ENCODE data around the gene OR4D1. TPM values are rescaled to one million over a fixed set of nuclear protein-coding genes. Genes with fewer than 3 reads are reported as not detected.

OR4D1 gene
- total RNA-seq, 2 donors from 2014 or later: not detected

DNA sequence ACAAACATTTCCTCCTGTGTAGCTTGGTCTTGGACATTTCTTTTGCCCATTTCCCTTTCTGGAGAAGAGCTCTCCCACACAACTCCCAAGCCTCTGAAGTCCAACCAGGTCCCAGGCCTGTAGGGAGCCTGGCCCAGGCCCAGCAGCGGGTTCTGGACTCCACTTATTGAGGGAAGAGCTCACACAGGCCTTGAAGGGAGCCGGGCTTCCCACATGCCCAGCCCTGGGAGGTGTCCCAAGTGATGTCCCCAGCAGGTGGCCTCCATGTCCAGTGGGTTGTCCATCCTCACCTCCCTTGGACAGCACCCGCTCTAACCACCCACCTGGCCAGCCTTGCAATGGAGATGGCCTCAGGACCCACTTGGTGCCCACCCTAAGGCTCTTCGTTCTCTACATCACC lies 38.4 kb downstream of the OR4D1 start:
- no peak for ATAC-seq (ENCODE audit: insufficient number of reproducible peaks, low FRiP score, low read depth)
- H3K27me3 ChIP-seq (replicated peaks; ENCODE audit: insufficient read depth): no peaks in the 10 kb centered on the region
- TF ChIP-seq, protein P1, sequence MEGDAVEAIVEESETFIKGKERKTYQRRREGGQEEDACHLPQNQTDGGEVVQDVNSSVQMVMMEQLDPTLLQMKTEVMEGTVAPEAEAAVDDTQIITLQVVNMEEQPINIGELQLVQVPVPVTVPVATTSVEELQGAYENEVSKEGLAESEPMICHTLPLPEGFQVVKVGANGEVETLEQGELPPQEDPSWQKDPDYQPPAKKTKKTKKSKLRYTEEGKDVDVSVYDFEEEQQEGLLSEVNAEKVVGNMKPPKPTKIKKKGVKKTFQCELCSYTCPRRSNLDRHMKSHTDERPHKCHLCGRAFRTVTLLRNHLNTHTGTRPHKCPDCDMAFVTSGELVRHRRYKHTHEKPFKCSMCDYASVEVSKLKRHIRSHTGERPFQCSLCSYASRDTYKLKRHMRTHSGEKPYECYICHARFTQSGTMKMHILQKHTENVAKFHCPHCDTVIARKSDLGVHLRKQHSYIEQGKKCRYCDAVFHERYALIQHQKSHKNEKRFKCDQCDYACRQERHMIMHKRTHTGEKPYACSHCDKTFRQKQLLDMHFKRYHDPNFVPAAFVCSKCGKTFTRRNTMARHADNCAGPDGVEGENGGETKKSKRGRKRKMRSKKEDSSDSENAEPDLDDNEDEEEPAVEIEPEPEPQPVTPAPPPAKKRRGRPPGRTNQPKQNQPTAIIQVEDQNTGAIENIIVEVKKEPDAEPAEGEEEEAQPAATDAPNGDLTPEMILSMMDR (IDR thresholded peaks at IDR 0.05): no peak
- H3K27ac ChIP-seq: no peak overlapping the region
- no peaks in the 10 kb centered on the region for H3K9me3 ChIP-seq
- H3K4me1 ChIP-seq (ENCODE audit: control insufficient read depth in 1 of 2, low read depth in 2 of 2): no peaks in the 10 kb centered on the region
- H3K36me3 ChIP-seq: no peaks in the 10 kb centered on the region
- DNase-seq (ENCODE audit: low spot score): no peak
- H3K4me3 ChIP-seq: no peak overlapping the region

DNA sequence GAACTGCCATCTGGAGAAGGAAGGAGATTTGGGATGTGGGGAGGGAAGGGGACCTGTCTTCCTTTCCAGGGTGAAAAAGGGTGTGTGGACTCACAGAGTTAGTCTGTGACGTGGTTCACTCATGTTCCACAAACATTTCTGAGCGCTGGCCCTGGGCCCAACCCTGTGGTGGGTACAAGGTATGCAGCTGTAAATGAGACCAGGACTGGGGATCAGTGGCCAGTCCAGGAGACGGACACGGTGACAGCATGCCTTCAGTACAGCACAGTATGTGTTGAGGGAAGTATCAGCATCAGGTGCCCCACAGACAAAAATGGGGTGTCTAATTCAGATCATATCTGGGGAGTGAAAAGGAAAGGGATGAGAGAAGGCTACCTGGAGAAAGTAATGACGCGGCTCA lies 38.9 kb downstream of the OR4D1 start:
- Histone ChIP-seq H3K4me3 (no peak overlapping the region), H3K36me3 (no peaks in the 10 kb centered on the region), H3K27ac (no peak overlapping the region), H3K4me1 (ENCODE audit: control insufficient read depth in 1 of 2, low read depth in 2 of 2) (no peaks in the 10 kb centered on the region), H3K9me3 (no peaks in the 10 kb centered on the region), H3K27me3 (replicated peaks; ENCODE audit: insufficient read depth) (no peaks in the 10 kb centered on the region)
- TF ChIP-seq, protein P1 (IDR thresholded peaks at IDR 0.05): no peak
- no peak for ATAC-seq (ENCODE audit: insufficient number of reproducible peaks, low FRiP score, low read depth)
- no peak for DNase-seq (ENCODE audit: low spot score)

DNA sequence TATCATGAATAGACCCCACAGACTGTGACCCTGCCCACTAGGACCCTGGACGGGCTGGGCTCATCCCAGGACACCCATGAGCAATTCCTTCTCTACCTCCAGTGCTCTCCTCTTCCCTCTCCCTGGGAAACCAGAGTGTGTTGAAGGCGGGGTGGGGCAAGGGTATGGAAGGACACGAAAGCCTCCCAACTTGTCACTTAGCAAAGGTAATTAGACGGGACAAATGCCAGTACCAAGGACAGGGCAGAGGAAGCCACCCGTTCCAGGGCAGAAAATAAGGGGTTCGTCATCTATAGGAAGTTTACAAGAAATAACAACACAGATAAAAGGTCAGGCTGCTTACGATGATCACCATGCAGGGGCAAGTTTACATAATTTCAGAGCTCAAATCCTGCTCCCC lies 39.5 kb downstream of the OR4D1 start:
- TF ChIP-seq, protein P1 (IDR thresholded peaks at IDR 0.05): no peak
- no peaks in the 10 kb centered on the region for H3K4me1 ChIP-seq (ENCODE audit: control insufficient read depth in 1 of 2, low read depth in 2 of 2)
- H3K9me3 ChIP-seq: no peaks in the 10 kb centered on the region
- H3K27me3 ChIP-seq (replicated peaks; ENCODE audit: insufficient read depth): no peaks in the 10 kb centered on the region
- ATAC-seq (ENCODE audit: insufficient number of reproducible peaks, low FRiP score, low read depth) (no peak), DNase-seq (ENCODE audit: low spot score) (no peak)
- no peak overlapping the region for H3K27ac ChIP-seq
- H3K4me3 ChIP-seq: no peak overlapping the region
- H3K36me3 ChIP-seq: no peaks in the 10 kb centered on the region

DNA sequence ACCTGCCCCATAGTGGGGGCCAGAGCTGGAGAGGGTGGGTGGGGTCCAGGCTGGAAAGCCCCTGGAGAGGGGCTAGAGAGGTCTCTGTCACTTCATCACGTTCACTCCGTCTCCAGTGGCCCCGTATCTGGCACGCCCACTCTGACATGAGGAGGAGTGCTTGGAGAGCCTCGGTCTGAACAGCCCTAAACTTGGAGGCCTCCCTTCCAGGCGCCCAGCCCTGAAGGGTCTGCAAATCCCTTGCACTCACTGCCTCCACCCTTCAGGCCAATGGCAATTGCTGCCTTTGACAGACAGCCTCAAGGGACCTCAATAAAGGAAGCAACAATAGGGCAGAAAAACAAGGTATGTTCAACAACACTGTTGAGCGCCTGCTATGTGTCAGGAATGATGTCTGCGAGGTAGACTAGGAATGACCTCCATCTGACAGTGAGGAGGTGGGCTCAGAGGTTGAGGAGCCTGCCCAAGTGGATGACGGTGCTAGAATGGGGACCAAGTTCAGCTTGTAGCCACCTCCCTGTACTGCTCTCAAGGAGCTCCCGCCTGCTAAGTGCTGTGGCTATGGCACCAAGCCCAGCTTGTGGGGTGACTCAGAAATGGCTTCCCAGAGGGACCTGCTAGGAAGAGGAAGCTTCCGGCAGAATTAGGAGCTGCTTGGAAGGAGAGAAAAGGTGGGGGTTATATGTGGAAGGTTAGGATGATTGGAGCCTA lies 41.4 kb downstream of the OR4D1 start:
- DNase-seq (ENCODE audit: low spot score) (no peak), ATAC-seq (ENCODE audit: insufficient number of reproducible peaks, low FRiP score, low read depth) (no peak)
- Histone ChIP-seq H3K4me3 (no peak overlapping the region), H3K27ac (no peak overlapping the region), H3K4me1 (ENCODE audit: control insufficient read depth in 1 of 2, low read depth in 2 of 2) (no peaks in the 10 kb centered on the region), H3K9me3 (no peaks in the 10 kb centered on the region), H3K27me3 (replicated peaks; ENCODE audit: insufficient read depth) (no peaks in the 10 kb centered on the region), H3K36me3 (no peaks in the 10 kb centered on the region)
- TF ChIP-seq, protein P1 (IDR thresholded peaks at IDR 0.05): no peak

DNA sequence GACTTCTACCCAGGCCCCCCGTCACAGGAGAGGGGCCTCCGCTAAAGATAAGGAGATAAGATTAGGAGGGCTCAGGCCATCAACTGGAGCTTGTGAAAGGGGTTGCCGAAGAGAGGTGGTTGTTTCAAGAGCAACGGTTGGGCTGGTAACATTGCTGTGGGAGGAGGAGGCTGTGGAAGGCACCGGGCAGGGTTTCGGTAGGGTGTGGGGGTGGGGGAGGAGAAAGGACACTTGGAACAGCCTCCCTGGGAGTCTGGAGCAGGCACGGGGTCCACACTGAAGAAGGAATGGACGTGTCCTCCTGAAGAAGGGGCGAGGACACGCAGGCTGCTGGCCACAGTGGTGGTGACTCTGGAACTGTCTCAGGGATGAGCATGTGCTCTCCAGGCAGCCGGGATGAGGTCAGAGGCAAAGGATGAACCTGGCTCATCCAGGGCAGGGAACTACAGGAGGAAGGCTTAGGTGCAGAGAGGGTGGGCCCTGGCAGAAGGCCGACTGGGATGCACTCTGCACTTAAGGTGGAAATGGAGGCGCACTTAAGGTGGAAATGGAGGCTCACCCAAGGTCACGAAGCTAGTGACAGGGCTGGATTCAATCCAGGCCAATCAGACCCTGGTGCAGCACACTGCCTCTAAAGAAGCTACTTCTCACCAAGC lies 43.2 kb downstream of the OR4D1 start:
- ATAC-seq (ENCODE audit: insufficient number of reproducible peaks, low FRiP score, low read depth) (no peak), DNase-seq (ENCODE audit: low spot score) (no peak)
- H3K27me3 ChIP-seq (replicated peaks; ENCODE audit: insufficient read depth): no peaks in the 10 kb centered on the region
- H3K27ac ChIP-seq: no peak overlapping the region
- H3K4me1 ChIP-seq (ENCODE audit: control insufficient read depth in 1 of 2, low read depth in 2 of 2): no peaks in the 10 kb centered on the region
- no peaks in the 10 kb centered on the region for H3K9me3 ChIP-seq
- H3K36me3 ChIP-seq: no peaks in the 10 kb centered on the region
- H3K4me3 ChIP-seq: no peak overlapping the region
- TF ChIP-seq, protein P1 (IDR thresholded peaks at IDR 0.05): no peak

All from thoracic aorta (tissue), 2 donors.